Measurements from ENCODE around the gene EGFL6. TPM values are rescaled to one million over a fixed set of nuclear protein-coding genes. Genes with fewer than 3 reads are reported as not detected.
"Not testable (repeated sequence)": the region's sequence is repeated elsewhere in the genome, so short reads cannot be mapped to it uniquely, and the experiment has no call there.

The EGFL6 gene
- total RNA-seq, 1 donor from 2014 or later: not detected

DNA sequence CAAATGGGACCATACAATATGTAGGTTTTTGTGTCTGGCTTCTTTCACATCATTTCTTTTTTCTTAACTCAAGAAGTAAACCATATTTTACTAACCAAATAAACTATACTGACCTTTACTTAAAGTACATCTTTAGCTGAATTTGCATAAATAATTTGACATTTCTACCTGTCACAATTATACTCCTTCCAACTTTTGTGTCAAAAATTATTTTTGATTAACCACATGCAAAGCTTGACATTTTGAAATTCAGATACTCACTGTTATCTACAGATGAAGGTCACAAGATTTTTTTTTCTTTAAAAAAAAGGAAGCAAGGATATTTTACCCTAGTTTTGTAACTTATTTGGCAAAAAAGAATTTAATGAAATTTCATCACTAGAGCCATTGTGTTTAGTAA, 107.5 kb downstream of the EGFL6 start:
- H3K27ac Mint-ChIP-seq (ENCODE audit: unreplicated experiment): no peak overlapping the region
- TF ChIP-seq, protein P1, sequence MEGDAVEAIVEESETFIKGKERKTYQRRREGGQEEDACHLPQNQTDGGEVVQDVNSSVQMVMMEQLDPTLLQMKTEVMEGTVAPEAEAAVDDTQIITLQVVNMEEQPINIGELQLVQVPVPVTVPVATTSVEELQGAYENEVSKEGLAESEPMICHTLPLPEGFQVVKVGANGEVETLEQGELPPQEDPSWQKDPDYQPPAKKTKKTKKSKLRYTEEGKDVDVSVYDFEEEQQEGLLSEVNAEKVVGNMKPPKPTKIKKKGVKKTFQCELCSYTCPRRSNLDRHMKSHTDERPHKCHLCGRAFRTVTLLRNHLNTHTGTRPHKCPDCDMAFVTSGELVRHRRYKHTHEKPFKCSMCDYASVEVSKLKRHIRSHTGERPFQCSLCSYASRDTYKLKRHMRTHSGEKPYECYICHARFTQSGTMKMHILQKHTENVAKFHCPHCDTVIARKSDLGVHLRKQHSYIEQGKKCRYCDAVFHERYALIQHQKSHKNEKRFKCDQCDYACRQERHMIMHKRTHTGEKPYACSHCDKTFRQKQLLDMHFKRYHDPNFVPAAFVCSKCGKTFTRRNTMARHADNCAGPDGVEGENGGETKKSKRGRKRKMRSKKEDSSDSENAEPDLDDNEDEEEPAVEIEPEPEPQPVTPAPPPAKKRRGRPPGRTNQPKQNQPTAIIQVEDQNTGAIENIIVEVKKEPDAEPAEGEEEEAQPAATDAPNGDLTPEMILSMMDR (IDR thresholded peaks at IDR 0.05): no peak
- DNase-seq (ENCODE audit: low spot score): no peak
- no peaks in the 10 kb centered on the region for H3K27me3 Mint-ChIP-seq (ENCODE audit: low read depth)
- H3K4me3 Mint-ChIP-seq (ENCODE audit: unreplicated experiment): no peak overlapping the region
- no peaks in the 10 kb centered on the region for H3K4me1 Mint-ChIP-seq (ENCODE audit: low read depth)
- H3K36me3 Mint-ChIP-seq (ENCODE audit: low read depth): no peaks in the 10 kb centered on the region
- peaks cover 8% of the 10 kb centered on the region for H3K9me3 Mint-ChIP-seq (ENCODE audit: low read depth)

DNA sequence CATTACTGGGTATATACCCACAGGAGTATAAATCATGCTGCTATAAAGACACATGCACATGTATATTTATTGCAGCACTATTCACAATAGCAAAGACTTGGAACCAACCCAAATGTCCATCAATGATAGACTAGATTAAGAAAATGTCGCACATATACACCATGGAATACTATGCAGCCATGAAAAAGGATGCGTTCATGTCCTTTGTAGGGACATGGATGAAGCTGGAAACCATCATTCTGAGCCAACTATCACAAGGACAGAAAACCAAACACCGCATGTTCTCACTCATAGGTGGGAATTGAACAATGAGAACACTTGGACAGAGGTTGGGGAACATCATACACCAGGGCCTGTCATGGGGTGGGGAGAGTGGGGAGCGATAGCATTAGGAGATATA, 110.3 kb downstream of the EGFL6 start:
- not testable (repeated sequence) for H3K27me3 Mint-ChIP-seq (ENCODE audit: low read depth)

GRCh38 chrX:13681595-13681994, 112.2 kb downstream of the EGFL6 start:
- Mint-ChIP-seq H3K4me1 (ENCODE audit: low read depth) (peaks cover 11% of the 10 kb centered on the region), H3K36me3 (ENCODE audit: low read depth) (no peaks in the 10 kb centered on the region), H3K4me3 (ENCODE audit: unreplicated experiment) (no peak overlapping the region), H3K27ac (ENCODE audit: unreplicated experiment) (no peak overlapping the region), H3K9me3 (ENCODE audit: low read depth) (peaks cover 13% of the 10 kb centered on the region), H3K27me3 (ENCODE audit: low read depth) (no peaks in the 10 kb centered on the region)
- DNase-seq (ENCODE audit: low spot score): no peak
- TF ChIP-seq, protein P1 (IDR thresholded peaks at IDR 0.05): no peak

More for the DNA sequence above, 110.3 kb downstream of the EGFL6 start:
- H3K9me3 Mint-ChIP-seq (ENCODE audit: low read depth): peaks cover 13% of the 10 kb centered on the region
- H3K36me3 Mint-ChIP-seq (ENCODE audit: low read depth); H3K4me3 Mint-ChIP-seq (ENCODE audit: unreplicated experiment); DNase-seq (ENCODE audit: low spot score); H3K27ac Mint-ChIP-seq (ENCODE audit: unreplicated experiment); H3K4me1 Mint-ChIP-seq (ENCODE audit: low read depth): not testable (repeated sequence)

Small RNA genes lying within 50 kb of the gene (microRNA-seq; reads per million reads assigned to microRNA genes)
- gene MIR6086 (ENCODE audit: borderline number of aligned reads): not detected

Other genes with a start within 250 kb of the EGFL6 start
- gene ATXN3L, start 249.5 kb upstream of the EGFL6 start, total RNA-seq: not detected in 3 replicates
- 2.0 to 3.2 TPM (median 2.5 TPM) in 3 replicates for gene TCEANC, start 83.5 kb downstream of the EGFL6 start, total RNA-seq
- 18.8 to 31.3 TPM (median 29.2 TPM) in 3 replicates for gene RAB9A, start 119.5 kb downstream of the EGFL6 start, total RNA-seq
- 15.4 to 17.3 TPM (median 15.9 TPM) in 3 replicates for gene TRAPPC2, start 165.0 kb downstream of the EGFL6 start, total RNA-seq
- gene OFD1, start 165.1 kb downstream of the EGFL6 start, total RNA-seq: 17.8 to 19.4 TPM (median 18.1 TPM) in 3 replicates
- gene GPM6B, start 247.5 kb downstream of the EGFL6 start, total RNA-seq: 6.4 to 31.7 TPM (median 28.8 TPM) in 3 replicates